ENCODE data around the gene FXYD1. TPM values are rescaled to one million over a fixed set of nuclear protein-coding genes. Genes with fewer than 3 reads are reported as not detected.

The FXYD1 gene
- total and polyA plus RNA-seq, 2 donors, result 3.2 to 17.1 TPM

- Histone ChIP-seq H3K9me3 (ENCODE audit: control insufficient read depth in 2 of 2, insufficient read depth in 1 of 2, low read length in 1 of 2) (no peaks in the 10 kb centered on the region), H3K4me3 (ENCODE audit: low read length in 2 of 2) (peak within 1 kb of the TSS; percentile 57 to 83), H3K36me3 (ENCODE audit: control insufficient read depth in 2 of 2, insufficient read depth in 2 of 2, low read length in 1 of 2) (peaks cover 13 to 17% of the 10 kb centered on the region in 2 donors), H3K27ac (ENCODE audit: low read depth in 1 of 2, low read length in 1 of 2) (peak within 1 kb of the TSS in 1 of 2 donors; percentile 74), H3K27me3 (ENCODE audit: control insufficient read depth in 2 of 2, insufficient read depth in 1 of 2, low read length in 1 of 2) (peaks cover 6 to 39% of the 10 kb centered on the region in 2 donors), H3K4me1 (ENCODE audit: control insufficient read depth in 2 of 2, insufficient read depth in 2 of 2, low read length in 2 of 2) (peaks cover 18 to 26% of the 10 kb centered on the region in 2 donors)
- under 1% methylated on average over 49 of the region's 49 CpGs for whole genome bisulfite sequencing
- DNase-seq (ENCODE audit: low read depth in 6 of 9, low spot score in 9 of 9), result peak in 3 of 9 donors; percentile 21 to 62 (median 42)
Observed at GRCh38 chr19:35154525-35155406, 16.1 kb downstream of the FXYD1 start, which contains the start of gene FXYD5. TSS of gene FXYD5 (plus strand) at chr19:35154735. CDS start at chr19:35155551, 816 bp downstream.

GRCh38 chr19:35155441-35155840 is 16.8 kb downstream of the FXYD1 start:
- peaks cover 6 to 39% of the 10 kb centered on the region in 2 donors for H3K27me3 ChIP-seq (ENCODE audit: control insufficient read depth in 2 of 2, insufficient read depth in 1 of 2, low read length in 1 of 2)
- peaks cover 14 to 17% of the 10 kb centered on the region in 2 donors for H3K36me3 ChIP-seq (ENCODE audit: control insufficient read depth in 2 of 2, insufficient read depth in 2 of 2, low read length in 1 of 2)
- no peak for DNase-seq (ENCODE audit: low read depth in 6 of 9, low spot score in 9 of 9)
- peak overlapping the region; percentile 57 to 83 for H3K4me3 ChIP-seq (ENCODE audit: low read length in 2 of 2)
- 3% methylated on average over 17 of the region's 17 CpGs for WGBS
- H3K4me1 ChIP-seq (ENCODE audit: control insufficient read depth in 2 of 2, insufficient read depth in 2 of 2, low read length in 2 of 2), result peaks cover 18 to 26% of the 10 kb centered on the region in 2 donors
- H3K9me3 ChIP-seq (ENCODE audit: control insufficient read depth in 2 of 2, insufficient read depth in 1 of 2, low read length in 1 of 2), result no peaks in the 10 kb centered on the region
- peak overlapping the region in 1 of 2 donors; percentile 15 for H3K27ac ChIP-seq (ENCODE audit: low read depth in 1 of 2, low read length in 1 of 2)

GRCh38 chr19:35155981-35156672 is 17.5 kb downstream of the FXYD1 start:
- H3K4me1 ChIP-seq (ENCODE audit: control insufficient read depth in 2 of 2, insufficient read depth in 2 of 2, low read length in 2 of 2), result peaks cover 18 to 26% of the 10 kb centered on the region in 2 donors
- WGBS, result 94% methylated on average over 6 of the region's 6 CpGs
- DNase-seq (ENCODE audit: low read depth in 6 of 9, low spot score in 9 of 9), result no peak
- peaks cover 17 to 21% of the 10 kb centered on the region in 2 donors for H3K36me3 ChIP-seq (ENCODE audit: control insufficient read depth in 2 of 2, insufficient read depth in 2 of 2, low read length in 1 of 2)
- H3K27me3 ChIP-seq (ENCODE audit: control insufficient read depth in 2 of 2, insufficient read depth in 1 of 2, low read length in 1 of 2), result peaks cover 6 to 37% of the 10 kb centered on the region in 2 donors
- H3K4me3 ChIP-seq (ENCODE audit: low read length in 2 of 2), result peak overlapping the region; percentile 57 to 83
- H3K27ac ChIP-seq (ENCODE audit: low read depth in 1 of 2, low read length in 1 of 2), result no peak overlapping the region
- H3K9me3 ChIP-seq (ENCODE audit: control insufficient read depth in 2 of 2, insufficient read depth in 1 of 2, low read length in 1 of 2), result no peaks in the 10 kb centered on the region

- Histone ChIP-seq H3K27me3 (ENCODE audit: control insufficient read depth in 2 of 2, insufficient read depth in 1 of 2, low read length in 1 of 2) (peaks cover 6 to 33% of the 10 kb centered on the region in 2 donors), H3K9me3 (ENCODE audit: control insufficient read depth in 2 of 2, insufficient read depth in 1 of 2, low read length in 1 of 2) (peaks cover 0 to 1% of the 10 kb centered on the region in 2 donors), H3K36me3 (ENCODE audit: control insufficient read depth in 2 of 2, insufficient read depth in 2 of 2, low read length in 1 of 2) (peaks cover 20 to 26% of the 10 kb centered on the region in 2 donors), H3K4me1 (ENCODE audit: control insufficient read depth in 2 of 2, insufficient read depth in 2 of 2, low read length in 2 of 2) (peaks cover 18 to 26% of the 10 kb centered on the region in 2 donors), H3K4me3 (ENCODE audit: low read length in 2 of 2) (no peak overlapping the region), H3K27ac (ENCODE audit: low read depth in 1 of 2, low read length in 1 of 2) (no peak overlapping the region)
- 95% methylated on average over 7 of the region's 7 CpGs for WGBS
- DNase-seq (ENCODE audit: low read depth in 6 of 9, low spot score in 9 of 9), result no peak
Observed at GRCh38 chr19:35156673-35157014, 18.0 kb downstream of the FXYD1 start.

- WGBS, result 97% methylated on average over 4 of the region's 4 CpGs
- H3K4me3 ChIP-seq (ENCODE audit: low read length in 2 of 2), result no peak overlapping the region
- H3K4me1 ChIP-seq (ENCODE audit: control insufficient read depth in 2 of 2, insufficient read depth in 2 of 2, low read length in 2 of 2), result peaks cover 18 to 26% of the 10 kb centered on the region in 2 donors
- peaks cover 0 to 1% of the 10 kb centered on the region in 2 donors for H3K9me3 ChIP-seq (ENCODE audit: control insufficient read depth in 2 of 2, insufficient read depth in 1 of 2, low read length in 1 of 2)
- no peak overlapping the region for H3K27ac ChIP-seq (ENCODE audit: low read depth in 1 of 2, low read length in 1 of 2)
- DNase-seq (ENCODE audit: low read depth in 6 of 9, low spot score in 9 of 9), result no peak
- H3K36me3 ChIP-seq (ENCODE audit: control insufficient read depth in 2 of 2, insufficient read depth in 2 of 2, low read length in 1 of 2), result peaks cover 27 to 32% of the 10 kb centered on the region in 2 donors
- H3K27me3 ChIP-seq (ENCODE audit: control insufficient read depth in 2 of 2, insufficient read depth in 1 of 2, low read length in 1 of 2), result peaks cover 6 to 30% of the 10 kb centered on the region in 2 donors
Observed at GRCh38 chr19:35157431-35157830, 18.8 kb downstream of the FXYD1 start.

- DNase-seq (ENCODE audit: low read depth in 6 of 9, low spot score in 9 of 9), result no peak
- peaks cover 37 to 48% of the 10 kb centered on the region in 2 donors for H3K36me3 ChIP-seq (ENCODE audit: control insufficient read depth in 2 of 2, insufficient read depth in 2 of 2, low read length in 1 of 2)
- peaks cover 0 to 10% of the 10 kb centered on the region in 2 donors for H3K27me3 ChIP-seq (ENCODE audit: control insufficient read depth in 2 of 2, insufficient read depth in 1 of 2, low read length in 1 of 2)
- H3K9me3 ChIP-seq (ENCODE audit: control insufficient read depth in 2 of 2, insufficient read depth in 1 of 2, low read length in 1 of 2), result peaks cover 0 to 1% of the 10 kb centered on the region in 2 donors
- peaks cover 10 to 12% of the 10 kb centered on the region in 2 donors for H3K4me1 ChIP-seq (ENCODE audit: control insufficient read depth in 2 of 2, insufficient read depth in 2 of 2, low read length in 2 of 2)
- no peak overlapping the region for H3K4me3 ChIP-seq (ENCODE audit: low read length in 2 of 2)
- WGBS, result 93% methylated on average over 8 of the region's 8 CpGs
- no peak overlapping the region for H3K27ac ChIP-seq (ENCODE audit: low read depth in 1 of 2, low read length in 1 of 2)
Observed at GRCh38 chr19:35159606-35160005, 21.0 kb downstream of the FXYD1 start.

GRCh38 chr19:35160629-35161433 is 22.2 kb downstream of the FXYD1 start:
- peaks cover 2 to 6% of the 10 kb centered on the region in 2 donors for H3K4me1 ChIP-seq (ENCODE audit: control insufficient read depth in 2 of 2, insufficient read depth in 2 of 2, low read length in 2 of 2)
- H3K27ac ChIP-seq (ENCODE audit: low read depth in 1 of 2, low read length in 1 of 2), result no peak overlapping the region
- H3K36me3 ChIP-seq (ENCODE audit: control insufficient read depth in 2 of 2, insufficient read depth in 2 of 2, low read length in 1 of 2), result peaks cover 44 to 55% of the 10 kb centered on the region in 2 donors
- 96% methylated on average over 9 of the region's 9 CpGs for WGBS
- H3K9me3 ChIP-seq (ENCODE audit: control insufficient read depth in 2 of 2, insufficient read depth in 1 of 2, low read length in 1 of 2), result peaks cover 3% of the 10 kb centered on the region in 2 donors
- H3K27me3 ChIP-seq (ENCODE audit: control insufficient read depth in 2 of 2, insufficient read depth in 1 of 2, low read length in 1 of 2), result no peaks in the 10 kb centered on the region
- no peak overlapping the region for H3K4me3 ChIP-seq (ENCODE audit: low read length in 2 of 2)
- DNase-seq (ENCODE audit: low read depth in 6 of 9, low spot score in 9 of 9), result no peak

GRCh38 chr19:35161434-35161743 is 22.8 kb downstream of the FXYD1 start:
- H3K4me1 ChIP-seq (ENCODE audit: control insufficient read depth in 2 of 2, insufficient read depth in 2 of 2, low read length in 2 of 2), result peaks cover 0 to 1% of the 10 kb centered on the region in 2 donors
- DNase-seq (ENCODE audit: low read depth in 6 of 9, low spot score in 9 of 9), result no peak
- H3K36me3 ChIP-seq (ENCODE audit: control insufficient read depth in 2 of 2, insufficient read depth in 2 of 2, low read length in 1 of 2), result peaks cover 50 to 60% of the 10 kb centered on the region in 2 donors
- no peak overlapping the region for H3K27ac ChIP-seq (ENCODE audit: low read depth in 1 of 2, low read length in 1 of 2)
- H3K4me3 ChIP-seq (ENCODE audit: low read length in 2 of 2), result no peak overlapping the region
- over 99% methylated on average over 2 of the region's 2 CpGs for WGBS
- H3K27me3 ChIP-seq (ENCODE audit: control insufficient read depth in 2 of 2, insufficient read depth in 1 of 2, low read length in 1 of 2), result no peaks in the 10 kb centered on the region
- peaks cover 4 to 9% of the 10 kb centered on the region in 2 donors for H3K9me3 ChIP-seq (ENCODE audit: control insufficient read depth in 2 of 2, insufficient read depth in 1 of 2, low read length in 1 of 2)
